GM21367 (cell line): Measurements from ENCODE around the gene UBE2E1.

ENCODE experiments used
- ATAC-seq: cut with Tn5 transposase; IDR thresholded peaks from one replicate; pipeline ENCODE4 v1.9.1; 2021; ENCODE audit not compliant: unreplicated experiment

Gene UBE2E1

GRCh38 chr3:23805633-23806533, at the start of gene UBE2E1:
UBE2E1 (plus strand) TSS chr3:23805955; CDS start chr3:23807270, 1,315 bp downstream.
- ATAC-seq: peak; percentile 54

GRCh38 chr3:23756206-23756840, 49.4 kb upstream of the UBE2E1 start:
- no peak for ATAC-seq

GRCh38 chr3:23758253-23758838, 47.4 kb upstream of the UBE2E1 start:
- no peak for ATAC-seq

- no peak for ATAC-seq
Observed at GRCh38 chr3:23760325-23760724, 45.4 kb upstream of the UBE2E1 start.

- peak; percentile 34 for ATAC-seq
Observed at GRCh38 chr3:23760871-23761373, 44.8 kb upstream of the UBE2E1 start.

- peak; percentile 32 for ATAC-seq
Observed at GRCh38 chr3:23761440-23761896, 44.3 kb upstream of the UBE2E1 start.

- peak; percentile 80 for ATAC-seq
Observed at GRCh38 chr3:23762214-23762613, 43.5 kb upstream of the UBE2E1 start.

- ATAC-seq: no peak
Observed at GRCh38 chr3:23762759-23763477, 42.8 kb upstream of the UBE2E1 start.

GRCh38 chr3:23764407-23764806, 41.3 kb upstream of the UBE2E1 start:
- ATAC-seq: no peak

- no peak for ATAC-seq
Observed at GRCh38 chr3:23767546-23767945, 38.2 kb upstream of the UBE2E1 start.

GRCh38 chr3:23775254-23775909, 30.4 kb upstream of the UBE2E1 start:
- no peak for ATAC-seq

- ATAC-seq: no peak
Observed at GRCh38 chr3:23776352-23776891, 29.3 kb upstream of the UBE2E1 start.

GRCh38 chr3:23778446-23778845, 27.3 kb upstream of the UBE2E1 start:
- ATAC-seq: no peak

GRCh38 chr3:23779841-23780240, 25.9 kb upstream of the UBE2E1 start:
- no peak for ATAC-seq

- ATAC-seq: no peak
Observed at GRCh38 chr3:23781051-23781450, 24.7 kb upstream of the UBE2E1 start.

GRCh38 chr3:23781871-23782270, 23.9 kb upstream of the UBE2E1 start:
- ATAC-seq: no peak

- no peak for ATAC-seq
Observed at GRCh38 chr3:23785097-23785645, 20.6 kb upstream of the UBE2E1 start.

GRCh38 chr3:23785882-23786281, 19.9 kb upstream of the UBE2E1 start:
- ATAC-seq: no peak

GRCh38 chr3:23791678-23792077, 14.1 kb upstream of the UBE2E1 start:
- no peak for ATAC-seq
